ENCODE measurements around the gene COMMD6. TPM values are rescaled to one million over a fixed set of nuclear protein-coding genes. Genes with fewer than 3 reads are reported as not detected.

COMMD6 gene
- total RNA-seq, 2 experiments from 2014 or later = 81.3 to 87.6 TPM

GRCh38 chr13:75569576-75569975, 31.9 kb upstream of the COMMD6 start:
- CTCF ChIA-PET (ENCODE audit: unreplicated experiment) = no interaction called here
- Histone ChIP-seq H3K36me3 (ENCODE audit: insufficient read depth, low read length) (peaks cover 94% of the 10 kb centered on the region), H3K27ac (ENCODE audit: low read depth, low read length, poor library complexity, severe bottlenecking) (no peak overlapping the region), H3K4me3 (ENCODE audit: low read depth, low read length, poor library complexity, severe bottlenecking) (no peak overlapping the region), H3K79me2 (ENCODE audit: insufficient read depth, low read depth, low read length) (no peaks in the 10 kb centered on the region), H3K4me1 (ENCODE audit: insufficient read depth, low read length, poor library complexity, severe bottlenecking) (no peaks in the 10 kb centered on the region), H4K20me1 (ENCODE audit: insufficient read depth, low read length) (no peaks in the 10 kb centered on the region), H3K4me2 (ENCODE audit: low read length) (no peak overlapping the region), H3K9me3 (ENCODE audit: low read length) (no peaks in the 10 kb centered on the region), H2AFZ (ENCODE audit: low read length) (no peak overlapping the region), H3K9me2 (ENCODE audit: insufficient read depth, low read length) (no peaks in the 10 kb centered on the region)
- no peak for DNase-seq (ENCODE audit: low spot score)
- POLR2A ChIA-PET = interaction anchor here (0.9 to 1.2 kb wide), 4 partner anchors 8 to 324 kb away, joined by 3 read pairs; no protein-coding TSS in a partner anchor
- TF ChIP-seq CTCF (conservative IDR thresholded peaks at IDR 0.05; ENCODE audit: low read length) = no peak
- TF ChIP-seq EZH2phosphoT487 (IDR thresholded peaks at IDR 0.05; ENCODE audit: borderline replicate concordance, low read depth, low read length) = no peak
- intact Hi-C loops (cut with micrococcal nuclease; ENCODE audit: unreplicated experiment) = no loop called here
- no TSS peak for BruUV-seq (replicated peaks)

GRCh38 chr13:75566658-75567057, 29.0 kb upstream of the COMMD6 start:
- BruUV-seq (replicated peaks) = no TSS peak
- Histone ChIP-seq H3K27ac (ENCODE audit: low read depth, low read length, poor library complexity, severe bottlenecking) (no peak overlapping the region), H4K20me1 (ENCODE audit: insufficient read depth, low read length) (no peaks in the 10 kb centered on the region), H3K9me2 (ENCODE audit: insufficient read depth, low read length) (no peaks in the 10 kb centered on the region), H3K36me3 (ENCODE audit: insufficient read depth, low read length) (peaks cover 91% of the 10 kb centered on the region), H2AFZ (ENCODE audit: low read length) (no peak overlapping the region), H3K4me3 (ENCODE audit: low read depth, low read length, poor library complexity, severe bottlenecking) (no peak overlapping the region), H3K79me2 (ENCODE audit: insufficient read depth, low read depth, low read length) (no peaks in the 10 kb centered on the region), H3K9me3 (ENCODE audit: low read length) (no peaks in the 10 kb centered on the region), H3K4me1 (ENCODE audit: insufficient read depth, low read length, poor library complexity, severe bottlenecking) (no peaks in the 10 kb centered on the region), H3K4me2 (ENCODE audit: low read length) (no peak overlapping the region)
- TF ChIP-seq EZH2phosphoT487 (IDR thresholded peaks at IDR 0.05; ENCODE audit: borderline replicate concordance, low read depth, low read length) (no peak), CTCF (conservative IDR thresholded peaks at IDR 0.05; ENCODE audit: low read length) (peak; percentile 72)
- ChIA-PET POLR2A (interaction anchor here (0.6 kb wide), 2 partner anchors 16 to 1468 kb away, joined by 3 to 4 read pairs; no protein-coding TSS in a partner anchor), CTCF (ENCODE audit: unreplicated experiment) (no interaction called here)
- intact Hi-C loops (cut with micrococcal nuclease; ENCODE audit: unreplicated experiment) = no loop called here
- DNase-seq (ENCODE audit: low spot score) = peak; percentile 9

GRCh38 chr13:75558145-75558840, 20.7 kb upstream of the COMMD6 start:
- peaks cover 64% of the 10 kb centered on the region for H3K36me3 ChIP-seq (ENCODE audit: insufficient read depth, low read length)
- no peaks in the 10 kb centered on the region for H4K20me1 ChIP-seq (ENCODE audit: insufficient read depth, low read length)
- H3K27ac ChIP-seq (ENCODE audit: low read depth, low read length, poor library complexity, severe bottlenecking) = no peak overlapping the region
- H3K9me2 ChIP-seq (ENCODE audit: insufficient read depth, low read length) = no peaks in the 10 kb centered on the region
- no peaks in the 10 kb centered on the region for H3K9me3 ChIP-seq (ENCODE audit: low read length)
- POLR2A ChIA-PET = interaction anchor here (0.6 kb wide), 1 partner anchor 137 kb away, joined by 5 read pairs; no protein-coding TSS in a partner anchor
- TF ChIP-seq CTCF (conservative IDR thresholded peaks at IDR 0.05; ENCODE audit: low read length) (no peak), EZH2phosphoT487 (IDR thresholded peaks at IDR 0.05; ENCODE audit: borderline replicate concordance, low read depth, low read length) (no peak)
- no peaks in the 10 kb centered on the region for H3K4me1 ChIP-seq (ENCODE audit: insufficient read depth, low read length, poor library complexity, severe bottlenecking)
- BruUV-seq (replicated peaks) = no TSS peak
- no peak overlapping the region for H3K4me3 ChIP-seq (ENCODE audit: low read depth, low read length, poor library complexity, severe bottlenecking)
- intact Hi-C loops (cut with micrococcal nuclease; ENCODE audit: unreplicated experiment) = no loop called here
- peaks cover 22% of the 10 kb centered on the region; the same call in 1 of the 2 replicates for H3K79me2 ChIP-seq (ENCODE audit: insufficient read depth, low read depth, low read length)
- no peak overlapping the region for H2AFZ ChIP-seq (ENCODE audit: low read length)
- no peak for DNase-seq (ENCODE audit: low spot score)
- CTCF ChIA-PET (ENCODE audit: unreplicated experiment) = no interaction called here
- H3K4me2 ChIP-seq (ENCODE audit: low read length) = no peak overlapping the region

All from OCI-LY7 (cell line).